NCI-H2107 treated with DMSO at 0.1 percent for 48 hours (cell line): Measurements from ENCODE around the gene NEURL1.
"Not testable (repeated sequence)": the region's sequence is repeated elsewhere in the genome, so short reads cannot be mapped to it uniquely, and the experiment has no call there.

Experiments
- DNase-seq: peaks from one replicate; lab custom pipeline; 2025; ENCODE audit not compliant: unreplicated experiment; lab: John Stamatoyannopoulos, UW

NEURL1 gene

GRCh38 chr10:103512591-103513379, 19.3 kb downstream of the NEURL1 start:
- DNase-seq: no peak

- DNase-seq: no peak
Measured at GRCh38 chr10:103513380-103514060, 20.0 kb downstream of the NEURL1 start.

GRCh38 chr10:103514244-103514643, 20.7 kb downstream of the NEURL1 start:
- DNase-seq: no peak

- DNase-seq: no peak
Measured at GRCh38 chr10:103517234-103518085, 24.0 kb downstream of the NEURL1 start.

- DNase-seq: no peak
Measured at GRCh38 chr10:103519798-103520197, 26.3 kb downstream of the NEURL1 start.

- DNase-seq: not testable (repeated sequence)
Measured at GRCh38 chr10:103522006-103522405, 28.5 kb downstream of the NEURL1 start.

- DNase-seq: no peak
Measured at GRCh38 chr10:103523683-103524082, 30.2 kb downstream of the NEURL1 start.

- DNase-seq: no peak
Measured at GRCh38 chr10:103525901-103526300, 32.4 kb downstream of the NEURL1 start.

GRCh38 chr10:103527476-103527875, 34.0 kb downstream of the NEURL1 start:
- not testable (repeated sequence) for DNase-seq

- DNase-seq: no peak
Measured at GRCh38 chr10:103528549-103528948, 35.0 kb downstream of the NEURL1 start.

- no peak for DNase-seq
Measured at GRCh38 chr10:103529539-103529938, 36.0 kb downstream of the NEURL1 start.

- DNase-seq: no peak
Measured at GRCh38 chr10:103533827-103534226, 40.3 kb downstream of the NEURL1 start.

GRCh38 chr10:103534621-103535498, 41.4 kb downstream of the NEURL1 start:
- DNase-seq: peak; percentile 74

GRCh38 chr10:103535595-103535994, 42.1 kb downstream of the NEURL1 start:
- no peak for DNase-seq

GRCh38 chr10:103539751-103540150, 46.2 kb downstream of the NEURL1 start:
- DNase-seq: no peak

- no peak for DNase-seq
Measured at GRCh38 chr10:103540722-103541121, 47.2 kb downstream of the NEURL1 start.

- no peak for DNase-seq
Measured at GRCh38 chr10:103541616-103542015, 48.1 kb downstream of the NEURL1 start.

GRCh38 chr10:103542764-103543616, 49.5 kb downstream of the NEURL1 start:
- DNase-seq: peak; percentile 57
